Stimulated activated naive CD8-positive, alpha-beta T cell treated with anti-CD3 and anti-CD28 coated beads, Interleukin-15, Interleukin-2, amounts not matched to agents 100 ng/mL and 50 ng/mL, for 24 hours (primary cell): ENCODE data around the gene RPS18.

Experiments
- H3K27ac Mint-ChIP-seq: one replicate; pipeline ENCODE4 v1.8.0; 2021; ENCODE audit warnings: mild to moderate bottlenecking, mixed read lengths
- H3K27me3 Mint-ChIP-seq: one replicate; pipeline ENCODE4 v1.8.0; 2021; ENCODE audit warnings: mixed read lengths
- H3K36me3 Mint-ChIP-seq: one replicate; pipeline ENCODE4 v1.8.0; 2021; ENCODE audit warnings: low read depth, mixed read lengths
- H3K4me1 Mint-ChIP-seq: one replicate; pipeline ENCODE4 v1.8.0; 2021; ENCODE audit warnings: low read depth, mixed read lengths
- H3K4me3 Mint-ChIP-seq: one replicate; pipeline ENCODE4 v1.8.0; 2021; ENCODE audit warnings: mild to moderate bottlenecking, mixed read lengths
- H3K9me3 Mint-ChIP-seq: one replicate; pipeline ENCODE4 v1.8.0; 2021; ENCODE audit warnings: mixed read lengths

RPS18 gene

DNA sequence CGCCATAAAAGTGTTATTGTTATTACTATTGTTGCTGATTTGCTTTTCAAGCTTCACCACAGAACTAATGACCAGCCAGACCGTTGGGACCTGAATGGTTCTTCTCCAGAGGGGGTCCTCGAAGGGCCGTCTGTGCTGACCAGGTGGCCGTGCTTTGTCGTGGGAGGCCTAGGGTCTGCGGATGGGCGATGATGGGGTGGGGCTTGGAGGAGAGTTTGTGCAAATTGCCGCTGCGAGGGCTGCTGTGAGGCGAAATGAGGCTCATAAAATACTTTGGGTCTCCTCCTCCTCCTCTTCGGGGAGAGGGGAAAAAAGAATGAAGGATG lies 51.7 kb downstream of the RPS18 start:
- H3K27ac Mint-ChIP-seq, result peak overlapping the region; percentile 98
- no peaks in the 10 kb centered on the region for H3K27me3 Mint-ChIP-seq
- no peaks in the 10 kb centered on the region for H3K9me3 Mint-ChIP-seq

DNA sequence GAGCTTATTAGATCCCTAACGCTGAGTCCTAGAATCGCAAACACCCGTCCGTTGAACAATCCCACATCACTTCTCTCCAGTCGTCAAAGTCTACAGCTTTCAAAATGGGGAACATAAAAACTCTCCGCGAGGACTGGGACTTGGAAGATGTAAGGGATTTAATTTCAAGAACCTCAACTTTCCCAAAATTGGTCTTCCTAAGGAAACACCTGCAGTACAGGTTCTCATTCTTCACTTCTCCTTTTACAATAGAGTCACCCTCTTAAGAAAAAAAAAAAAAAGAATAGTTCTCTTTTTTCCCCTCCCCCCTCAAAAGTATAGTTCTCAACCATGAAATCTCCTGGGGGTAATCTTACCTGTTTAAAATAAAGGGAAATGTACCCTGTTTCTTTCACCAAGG lies 52.2 kb downstream of the RPS18 start:
- no peaks in the 10 kb centered on the region for H3K27me3 Mint-ChIP-seq
- peaks cover 34% of the 10 kb centered on the region for H3K36me3 Mint-ChIP-seq
- no peaks in the 10 kb centered on the region for H3K9me3 Mint-ChIP-seq
- H3K4me3 Mint-ChIP-seq, result peak overlapping the region; percentile 93
- H3K27ac Mint-ChIP-seq, result peak overlapping the region; percentile 98
- peaks cover 41% of the 10 kb centered on the region for H3K4me1 Mint-ChIP-seq

More for the DNA sequence above, 51.7 kb downstream of the RPS18 start:
- Mint-ChIP-seq H3K36me3 (peaks cover 40% of the 10 kb centered on the region), H3K4me3 (peak overlapping the region; percentile 93), H3K4me1 (peaks cover 46% of the 10 kb centered on the region)
